Measurements from ENCODE around the gene AP3B1. TPM values are rescaled to one million over a fixed set of nuclear protein-coding genes. Genes with fewer than 3 reads are reported as not detected.
"Not testable (repeated sequence)": the region's sequence is repeated elsewhere in the genome, so short reads cannot be mapped to it uniquely, and the experiment has no call there.

The AP3B1 gene
- polyA plus RNA-seq, 1 donor: 33.6 TPM

DNA sequence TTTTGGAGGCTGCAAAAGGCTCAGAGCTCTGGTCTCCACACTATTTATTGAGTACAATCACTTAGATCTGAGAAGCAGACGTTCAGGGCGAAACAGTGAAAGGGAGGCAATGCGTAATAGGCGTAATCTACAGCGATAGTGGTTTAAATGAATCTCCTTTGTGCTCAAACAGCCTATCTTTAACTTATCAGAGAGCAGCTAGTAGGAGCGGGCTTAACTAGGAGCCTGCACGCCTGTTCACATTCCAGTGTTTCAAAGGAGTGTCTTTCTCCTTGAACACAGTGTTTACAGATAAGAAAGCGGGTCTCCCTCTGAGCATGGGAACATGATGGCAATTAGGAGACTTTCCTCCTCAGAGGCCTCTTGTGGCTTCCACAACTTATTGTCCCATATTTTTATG is 49.4 kb downstream of the AP3B1 start:
- DNase-seq (ENCODE audit: low read depth): no peak

DNA sequence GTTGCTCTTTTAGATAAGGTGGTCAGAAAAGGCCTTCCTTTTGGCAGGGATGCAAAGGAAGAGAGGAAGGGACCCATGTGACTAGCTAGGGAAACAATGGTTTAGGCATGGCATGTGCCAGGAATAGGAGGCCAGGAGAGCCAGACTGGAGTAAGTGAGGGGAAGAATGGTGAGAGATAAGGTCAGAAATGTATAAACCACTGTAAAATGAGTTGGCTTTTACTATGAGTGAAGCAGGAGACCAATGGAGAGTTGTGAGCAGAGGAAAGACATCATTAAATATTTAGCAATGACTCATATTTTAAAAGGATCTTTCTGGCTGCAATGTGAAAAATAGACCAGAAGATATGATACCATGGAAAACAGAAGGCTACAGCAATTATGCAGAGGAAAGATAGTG is 50.9 kb downstream of the AP3B1 start:
- no peak for DNase-seq (ENCODE audit: low read depth)

DNA sequence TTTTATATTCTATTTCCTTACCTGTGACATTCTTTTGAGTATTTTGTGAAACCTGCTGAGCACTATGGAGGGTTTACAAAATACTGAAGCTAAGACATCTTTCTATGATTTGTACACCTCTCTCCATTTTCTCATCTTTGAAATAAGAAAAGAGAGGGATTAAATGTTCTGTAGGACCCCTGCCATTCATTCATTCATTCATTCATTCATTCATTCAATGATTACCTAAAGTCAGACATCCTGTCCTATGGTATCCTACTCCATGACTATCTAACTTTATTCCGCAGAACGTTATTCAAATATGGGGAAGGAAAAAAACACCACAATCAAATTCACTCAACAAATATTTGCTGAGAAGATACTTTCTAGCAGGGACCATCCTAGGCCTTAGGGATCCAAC is 51.4 kb downstream of the AP3B1 start:
- DNase-seq (ENCODE audit: low read depth): no peak

DNA sequence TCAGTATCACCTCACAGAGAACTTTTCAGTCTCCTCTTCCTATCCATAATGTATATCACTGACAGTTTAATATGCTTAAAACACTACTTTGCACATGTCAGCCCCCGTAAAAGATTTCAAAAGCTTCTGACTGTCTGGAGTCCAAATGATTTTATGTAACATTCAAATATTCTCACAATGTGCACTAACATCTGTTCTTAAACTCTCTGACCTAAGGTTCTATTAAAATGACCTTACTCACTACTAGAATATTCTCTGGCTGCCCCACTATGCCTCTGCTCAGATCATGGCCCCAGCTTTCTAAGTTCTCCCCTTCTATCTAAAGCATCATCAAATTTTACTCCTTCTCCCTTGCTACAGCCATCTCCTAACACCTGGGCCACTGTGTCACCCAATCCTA is 52.5 kb downstream of the AP3B1 start:
- DNase-seq (ENCODE audit: low read depth): no peak

DNA sequence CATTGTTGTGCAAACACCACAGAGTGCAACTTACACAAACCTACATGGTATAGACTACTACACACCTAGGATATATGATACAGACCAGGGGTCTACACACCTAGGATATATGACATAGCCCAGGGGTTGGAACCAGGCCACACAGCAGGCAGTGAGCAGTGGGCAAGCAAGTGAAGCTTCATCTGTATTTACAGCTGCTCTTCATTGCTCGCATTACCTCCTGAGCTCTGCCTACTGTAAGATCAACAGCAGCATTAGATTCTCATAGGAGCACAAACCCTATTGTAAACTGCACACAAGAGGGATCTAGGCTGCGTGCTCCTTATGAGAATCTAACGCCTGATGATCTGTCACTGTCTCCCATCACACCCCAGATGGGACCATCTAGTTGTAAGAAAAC is 56.6 kb downstream of the AP3B1 start:
- DNase-seq (ENCODE audit: low read depth): no peak

DNA sequence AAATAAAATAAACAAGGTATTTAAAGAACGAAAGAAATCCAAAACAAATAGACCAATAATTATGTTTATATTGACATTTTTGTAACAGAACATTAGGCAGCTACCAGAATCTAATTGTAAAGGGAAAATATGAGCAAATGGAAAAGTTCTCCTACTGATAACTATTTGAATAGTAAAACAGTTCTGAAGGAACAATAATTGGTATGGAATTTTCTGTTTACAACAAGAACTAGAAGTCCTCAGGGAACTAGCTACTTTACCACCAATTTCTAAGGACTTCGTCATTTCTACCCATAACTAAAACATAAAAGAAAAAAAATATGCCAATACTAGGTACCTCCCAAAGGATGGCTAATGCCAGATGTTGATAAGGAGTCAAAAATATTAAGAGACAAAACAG is 58.5 kb downstream of the AP3B1 start:
- no peak for DNase-seq (ENCODE audit: low read depth)

DNA sequence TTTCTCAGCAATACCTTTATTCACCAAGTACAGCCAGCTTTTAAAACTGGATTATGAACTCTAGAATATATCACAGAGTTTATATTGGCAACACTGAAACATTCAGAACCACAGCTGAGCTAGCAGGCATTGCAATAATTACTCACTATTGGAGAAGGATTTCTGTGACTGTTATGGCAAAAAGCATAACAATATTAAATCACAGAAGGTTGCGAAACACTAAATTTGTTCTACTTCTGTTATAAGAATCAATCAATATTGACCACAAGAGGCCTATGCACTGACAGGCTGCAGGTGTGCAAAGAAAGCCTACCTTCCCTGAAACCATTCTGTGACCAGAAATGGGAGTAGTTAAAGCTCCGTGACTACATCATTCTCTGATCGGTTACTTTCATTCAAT is 59.2 kb downstream of the AP3B1 start:
- DNase-seq (ENCODE audit: low read depth): no peak

DNA sequence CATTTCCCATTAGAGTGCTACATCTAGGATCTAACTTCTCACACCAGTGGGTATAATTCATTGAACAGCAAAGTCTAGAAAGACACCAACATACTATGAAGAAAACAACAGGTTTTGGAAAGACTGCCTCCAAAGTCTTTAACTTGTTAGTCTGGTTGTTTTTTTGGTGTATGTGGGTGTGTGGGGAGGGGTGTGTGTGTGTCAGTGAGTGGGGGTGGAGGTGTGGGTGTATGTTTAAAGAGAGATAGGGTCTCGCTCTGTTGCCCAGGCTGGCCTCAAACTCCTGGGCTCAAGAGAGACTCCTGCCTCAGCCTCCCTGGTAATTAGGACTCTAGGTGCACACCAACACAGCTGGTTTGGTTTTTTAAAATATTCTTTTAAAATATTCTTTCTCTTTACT is 59.7 kb downstream of the AP3B1 start:
- no peak for DNase-seq (ENCODE audit: low read depth)

DNA sequence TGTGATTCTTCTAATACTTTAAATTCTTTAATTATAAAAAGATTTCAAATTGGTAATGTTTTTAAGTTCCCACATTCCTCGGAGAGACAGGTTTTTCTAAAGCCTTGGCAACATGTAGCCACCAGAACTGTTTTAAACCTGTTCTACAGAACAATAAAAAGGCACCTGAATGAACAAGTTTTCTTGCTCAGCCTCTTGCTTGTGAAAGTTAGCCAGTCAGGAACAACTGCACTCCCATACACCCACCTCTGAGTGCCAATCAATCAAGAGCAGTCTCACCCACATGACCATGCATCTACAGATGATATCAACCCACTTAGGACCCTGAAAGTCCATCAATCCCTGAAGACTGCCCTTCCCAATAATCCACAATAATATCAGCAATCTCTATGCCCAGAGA is 62.3 kb downstream of the AP3B1 start:
- DNase-seq (ENCODE audit: low read depth): no peak

DNA sequence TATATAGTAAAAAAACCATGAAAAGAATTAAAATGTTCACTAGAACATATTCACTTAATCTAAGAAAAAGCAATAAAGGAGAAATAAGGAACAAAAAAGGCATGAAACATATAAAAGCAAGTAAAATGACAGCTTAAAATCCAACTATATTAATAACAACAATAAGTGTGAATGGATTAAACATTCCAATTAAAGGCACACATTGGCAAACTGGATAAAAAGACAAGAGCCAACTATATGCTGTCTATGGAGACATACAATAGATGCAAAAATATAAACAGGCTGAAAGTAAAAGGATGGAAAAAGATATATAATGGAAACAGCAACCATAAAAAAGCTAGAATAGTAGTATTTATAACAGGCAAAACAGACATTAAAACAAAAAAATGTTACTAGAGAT is 70.1 kb downstream of the AP3B1 start:
- no peak for DNase-seq (ENCODE audit: low read depth)

DNA sequence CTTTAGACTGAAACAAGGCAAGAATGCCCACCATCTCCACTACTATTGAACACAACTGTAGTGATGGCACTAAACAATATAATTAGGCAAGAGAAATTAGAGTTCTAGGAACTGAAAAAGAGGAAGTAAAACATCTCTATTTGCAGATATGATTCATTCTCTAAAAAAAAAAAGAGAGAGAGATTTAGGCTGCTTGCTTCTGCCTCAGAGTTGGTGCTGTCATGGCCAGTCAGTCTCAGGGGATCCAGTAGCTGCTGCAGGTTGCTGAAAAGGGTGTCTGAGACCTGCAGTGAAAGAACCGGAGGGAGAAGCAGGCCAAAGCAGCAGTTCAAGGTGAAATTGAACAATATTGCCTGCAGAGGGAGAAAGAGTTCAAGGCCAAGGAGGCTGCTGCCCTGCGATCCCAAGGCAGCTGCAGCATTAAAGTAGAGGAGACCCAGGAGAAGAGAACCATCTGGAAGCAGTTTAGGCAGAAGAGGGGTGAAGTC is 72.5 kb downstream of the AP3B1 start:
- DNase-seq (ENCODE audit: low read depth): no peak

DNA sequence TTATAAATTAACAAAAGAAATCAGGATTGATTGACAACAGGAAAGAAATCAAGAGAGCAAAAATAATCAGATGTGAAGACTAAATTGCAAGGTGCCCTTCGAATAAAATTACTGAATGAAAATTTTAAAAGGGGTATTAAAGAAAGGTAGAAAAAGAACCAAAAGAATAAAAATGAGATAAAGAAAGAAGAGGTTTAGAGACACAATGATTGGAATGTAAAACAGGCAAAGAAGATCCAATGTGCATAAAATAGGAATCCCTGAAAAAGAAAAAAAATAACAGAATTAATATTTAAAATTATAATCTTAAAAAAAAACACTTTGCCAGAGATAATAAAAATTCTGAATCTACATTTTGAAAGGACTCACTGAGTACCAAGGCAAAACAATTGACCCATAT is 73.0 kb downstream of the AP3B1 start:
- DNase-seq (ENCODE audit: low read depth): no peak

DNA sequence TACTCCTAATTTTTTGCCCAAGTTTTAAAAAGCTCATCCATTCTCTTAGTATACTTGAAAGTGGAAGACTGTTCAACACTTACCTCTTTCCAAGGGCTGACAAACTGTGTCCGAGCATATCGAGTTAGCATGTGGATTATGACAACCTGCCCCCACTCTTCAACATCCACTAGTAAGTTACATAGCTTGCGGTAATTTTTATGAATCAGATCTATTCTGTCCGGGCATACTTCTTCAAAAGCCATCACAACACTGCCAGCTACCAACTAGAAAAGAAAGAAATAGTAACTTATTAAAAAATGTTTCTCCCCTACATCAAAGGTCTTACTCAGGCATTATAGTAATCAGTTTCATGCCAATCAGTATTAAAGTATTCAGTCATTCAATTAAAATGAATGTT is 78.5 kb downstream of the AP3B1 start:
- no peak for DNase-seq (ENCODE audit: low read depth)

DNA sequence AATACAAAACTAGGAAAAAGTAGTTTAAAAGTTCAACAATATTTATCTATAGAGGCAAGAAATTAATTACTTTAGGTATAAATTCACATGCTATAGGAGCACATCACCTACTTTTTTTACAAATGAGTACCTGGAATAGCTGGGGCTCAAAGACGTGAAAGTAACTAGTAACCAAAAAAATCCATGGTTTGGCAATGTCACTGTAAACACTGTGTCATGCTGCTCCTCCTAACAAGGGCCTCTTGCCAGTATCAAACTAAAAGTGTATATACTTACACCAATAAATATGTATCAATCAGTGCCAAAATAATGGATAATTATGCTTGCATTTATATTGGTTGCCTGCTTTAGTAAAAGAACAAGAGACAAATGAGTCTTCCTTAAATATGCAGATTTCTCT is 78.9 kb downstream of the AP3B1 start:
- DNase-seq (ENCODE audit: low read depth): no peak

DNA sequence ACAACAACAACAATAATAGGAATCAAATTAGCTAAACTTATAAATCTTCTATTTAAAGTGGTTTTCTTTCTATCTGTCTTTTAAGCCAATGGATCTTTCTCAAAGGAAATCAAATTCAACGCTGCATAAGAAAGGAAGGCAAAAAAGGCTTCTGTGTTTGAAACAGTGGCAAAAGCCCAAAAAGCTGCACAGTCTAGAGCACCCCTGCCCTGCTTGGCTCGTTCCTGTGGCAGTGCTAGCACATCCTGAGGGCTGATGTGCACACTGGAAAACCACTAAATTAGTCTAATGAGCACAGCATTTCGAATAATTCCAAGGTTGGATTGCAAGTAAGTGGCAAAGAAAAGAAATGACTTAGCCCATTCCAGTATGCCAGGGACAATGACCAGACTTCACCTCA is 80.7 kb downstream of the AP3B1 start:
- DNase-seq (ENCODE audit: low read depth): no peak

DNA sequence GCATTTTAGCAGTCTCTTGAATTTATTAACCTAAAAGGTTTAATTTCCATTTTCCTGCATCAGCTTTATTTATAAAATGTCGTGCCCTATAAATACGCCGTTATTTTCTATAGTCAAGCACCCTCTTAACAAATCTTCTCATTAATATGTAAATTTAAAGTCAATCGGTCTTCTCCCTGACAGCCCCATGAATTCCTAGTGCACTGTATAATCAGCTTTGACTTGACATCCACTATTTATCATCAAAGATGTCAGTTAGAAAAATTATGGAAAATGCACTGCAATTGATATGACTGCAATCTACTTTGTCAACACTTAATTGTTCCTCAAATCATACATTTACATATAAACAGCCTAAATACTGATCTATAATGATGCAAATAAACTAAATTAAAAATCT is 83.4 kb downstream of the AP3B1 start:
- DNase-seq (ENCODE audit: low read depth): no peak

DNA sequence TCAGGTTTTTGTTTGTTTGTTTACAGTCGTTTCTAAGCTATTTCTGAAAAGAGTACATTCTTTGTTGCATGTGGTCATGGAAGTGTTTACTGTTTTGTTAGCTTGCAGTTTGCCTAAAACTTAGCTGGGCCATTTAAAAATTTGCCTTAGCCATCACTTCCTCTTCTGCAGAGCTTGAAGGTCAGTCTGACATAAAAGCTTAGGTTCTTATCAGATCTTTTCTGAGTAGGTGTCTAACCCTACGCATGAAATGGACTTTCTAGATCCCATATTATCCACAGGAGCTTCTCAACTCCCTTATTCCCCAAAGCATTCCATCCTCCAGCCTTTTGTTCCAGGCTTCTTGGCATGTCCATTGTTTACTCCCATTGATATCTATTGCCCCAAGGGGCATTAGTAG is 90.3 kb downstream of the AP3B1 start:
- no peak for DNase-seq (ENCODE audit: low read depth)

DNA sequence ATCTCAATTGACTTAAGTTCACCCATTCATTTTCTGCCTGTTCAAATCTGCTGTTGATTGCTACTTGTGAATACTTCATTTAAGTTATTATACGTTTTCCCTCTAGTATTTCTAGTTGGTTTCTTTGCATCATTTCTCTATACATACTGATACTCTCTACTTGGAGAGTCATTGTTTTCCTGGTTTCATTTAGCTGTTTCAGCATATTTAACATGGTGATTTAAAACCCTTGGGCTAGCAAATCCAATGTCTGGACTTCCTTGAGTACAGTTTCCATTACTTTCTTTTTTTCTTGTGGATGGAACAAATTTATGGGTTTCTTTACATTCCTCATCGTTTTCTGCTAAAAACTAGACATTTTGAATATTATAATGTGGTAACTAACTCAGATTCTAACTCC is 90.7 kb downstream of the AP3B1 start:
- DNase-seq (ENCODE audit: low read depth): no peak

DNA sequence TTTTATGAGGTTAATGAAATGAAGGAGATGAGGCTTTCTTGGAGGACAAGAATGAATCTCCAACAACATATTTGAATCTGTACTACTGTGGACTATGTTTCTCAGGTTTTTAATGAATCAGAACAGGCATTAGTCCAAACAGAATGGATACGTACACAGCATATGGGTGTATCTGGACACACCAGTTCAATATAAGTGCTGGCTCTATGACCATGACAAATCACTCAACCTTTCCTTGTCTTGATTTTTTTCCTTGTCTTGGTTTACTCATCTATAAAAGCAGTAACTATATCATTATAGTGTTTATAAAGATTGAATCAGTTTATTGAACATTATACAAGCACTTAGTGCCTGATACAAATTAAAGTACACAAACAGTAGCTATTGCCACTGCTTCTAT is 104.1 kb downstream of the AP3B1 start:
- DNase-seq (ENCODE audit: low read depth): no peak

DNA sequence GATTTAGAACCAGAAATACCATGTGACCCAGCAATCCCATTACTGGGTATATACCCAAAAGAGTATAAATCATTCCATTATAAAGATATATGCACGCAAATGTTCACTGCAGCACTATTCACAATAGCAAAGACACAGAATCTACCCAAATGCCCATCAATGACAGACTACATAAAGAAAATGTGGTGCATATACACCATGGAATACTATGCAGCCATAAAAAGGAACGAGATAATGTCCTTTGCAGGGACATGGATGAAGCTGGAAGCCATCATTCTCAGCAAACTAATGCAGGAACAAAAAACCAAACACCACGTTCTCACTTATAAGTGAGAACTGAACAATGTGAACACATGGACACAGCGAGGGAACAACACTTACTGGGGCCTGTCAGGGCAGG is 105.8 kb downstream of the AP3B1 start:
- not testable (repeated sequence) for DNase-seq (ENCODE audit: low read depth)

DNA sequence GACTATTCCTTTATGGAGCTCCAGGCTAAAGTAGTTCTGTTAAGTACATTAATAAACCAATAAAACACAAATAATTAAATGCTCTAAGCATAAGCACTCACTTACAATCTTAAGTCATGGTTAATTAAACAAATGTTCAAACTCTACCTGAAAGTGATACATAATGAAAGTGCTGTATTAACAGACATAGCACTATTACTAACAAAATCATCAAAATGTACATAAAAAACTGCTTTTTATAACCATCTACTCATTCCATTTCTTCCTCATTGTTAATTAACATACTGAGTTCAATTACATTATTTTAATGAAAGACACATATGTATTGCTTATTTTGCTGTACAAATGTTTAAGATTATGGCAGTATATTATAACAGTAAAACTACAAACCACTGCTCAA is 107.3 kb downstream of the AP3B1 start:
- DNase-seq (ENCODE audit: low read depth): no peak

DNA sequence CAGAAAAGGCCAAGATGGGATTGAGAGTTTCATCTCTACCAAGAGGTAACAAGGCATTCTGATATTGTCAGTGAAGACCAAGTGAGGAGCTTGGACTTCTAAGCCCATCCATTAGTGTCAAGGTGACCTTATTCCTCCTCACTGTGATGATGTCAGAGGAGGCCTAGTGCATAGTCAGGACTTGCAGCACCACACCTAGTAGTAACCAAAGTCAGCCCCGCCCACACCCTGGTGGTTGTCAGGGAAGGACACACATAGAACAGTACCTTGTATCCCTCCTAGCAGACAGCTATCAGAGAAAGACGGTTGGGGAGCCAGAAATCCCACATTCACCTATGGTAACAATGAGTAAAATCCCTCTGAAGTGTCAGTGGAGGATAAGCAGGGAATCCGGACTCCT is 111.7 kb downstream of the AP3B1 start:
- no peak for DNase-seq (ENCODE audit: low read depth)

DNA sequence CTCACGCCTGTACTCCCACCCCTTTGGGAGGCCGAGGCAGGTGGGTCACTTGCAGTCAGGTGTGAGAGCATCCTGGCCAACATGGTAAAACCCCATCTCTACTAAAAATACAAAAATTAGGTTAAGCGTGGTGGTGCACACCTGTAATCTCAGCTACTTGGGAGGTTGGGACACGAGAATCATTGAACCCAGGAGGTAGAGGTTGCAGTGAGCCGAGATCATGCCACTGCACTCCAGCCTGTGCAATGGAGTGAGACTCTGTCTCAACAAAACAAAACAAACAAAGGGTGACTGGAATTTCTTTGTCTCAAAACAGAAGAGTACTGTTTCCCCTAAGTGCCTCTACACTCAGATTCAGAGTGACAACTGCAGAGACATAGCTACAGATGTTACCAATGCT is 116.1 kb downstream of the AP3B1 start:
- DNase-seq (ENCODE audit: low read depth): no peak

DNA sequence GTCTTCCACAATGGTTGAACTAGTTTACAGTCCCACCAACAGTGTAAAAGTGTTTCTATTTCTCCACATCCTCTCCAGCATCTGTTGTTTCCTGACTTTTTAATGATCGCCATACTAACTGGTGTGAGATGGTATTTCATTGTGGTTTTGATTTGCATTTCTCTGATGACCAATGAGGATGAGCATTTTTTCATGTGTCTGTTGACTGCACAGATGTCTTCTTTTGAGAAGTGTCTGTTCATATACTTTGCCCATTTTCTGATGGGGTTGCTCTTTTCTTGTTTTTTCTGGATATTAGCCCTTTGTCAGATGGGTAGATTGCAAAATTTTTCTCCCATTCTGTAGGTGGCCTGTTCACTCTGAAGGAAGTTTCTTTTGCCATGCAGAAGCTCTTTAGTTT is 124.2 kb downstream of the AP3B1 start:
- DNase-seq (ENCODE audit: low read depth): not testable (repeated sequence)

DNA sequence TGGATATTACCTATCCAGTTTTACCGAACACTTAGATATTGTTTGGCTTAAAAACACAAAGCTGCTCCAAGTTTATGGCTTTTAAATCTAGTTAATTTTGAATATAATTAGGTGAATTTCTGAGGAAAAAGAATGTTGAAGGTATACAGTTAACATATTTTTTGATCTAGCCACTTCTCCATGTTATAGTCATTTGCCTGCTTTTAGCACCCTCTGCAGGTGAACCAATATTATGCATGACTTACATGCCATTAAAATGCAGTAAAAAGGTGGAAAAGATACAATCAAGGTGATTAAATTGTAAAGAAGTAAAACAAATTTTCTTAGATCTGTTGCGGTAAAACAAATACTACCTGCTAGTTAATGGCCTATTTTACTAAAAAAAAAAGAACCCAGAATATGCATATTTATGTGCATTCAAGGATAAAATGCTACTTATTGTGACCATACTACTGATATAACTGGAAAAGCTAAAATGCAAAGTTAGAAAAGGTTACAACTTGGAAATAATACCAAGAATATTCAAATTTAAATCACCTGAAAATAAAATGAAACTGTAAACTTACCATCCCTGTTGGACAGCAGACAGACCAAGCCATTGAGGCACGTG is 132.1 kb downstream of the AP3B1 start:
- no peak for DNase-seq (ENCODE audit: low read depth)

Measured in forelimb muscle (tissue), 1 donor.